Caco-2 (cell line): ENCODE results near the gene ARHGAP15. TPM values are rescaled to one million over a fixed set of nuclear protein-coding genes. Genes with fewer than 3 reads are reported as not detected.

Experiments
- BruUV-seq: library from RNA; stranded (reverse); fragments of 400-500 nt; replicated peaks from 2 replicates; lab custom pipeline; 2021; lab: Mats Ljungman, UMichigan
- CTCF ChIA-PET: fragments of 300-600 bp; sonication (Branson Sonifier 250); formaldehyde crosslinking; loops from one replicate; lab custom pipeline; 2022; ENCODE audit warnings: antibody characterized with exemption; lab: Charles Lee
- POLR2A ChIA-PET: fragments of 300-600 bp; sonication (Branson Sonifier 250); formaldehyde crosslinking; loops from one replicate; lab custom pipeline; 2022; ENCODE audit warnings: antibody characterized with exemption; lab: Charles Lee
- DNase-seq, 2 experiments: peaks; one replicate each; pipeline versions ENCODE4 v3.0.0 to v3.0.0-alpha.2; 2020 to 2022
- H3K27me3 ChIP-seq: replicated peaks from 2 replicates; pipeline ENCODE4 v1.6.0; 2011; ENCODE audit warnings: low read length; ENCODE audit not compliant: control insufficient read depth, insufficient read depth
- H3K36me3 ChIP-seq: 2 replicates; pipeline ENCODE4 v1.5.1; 2011; ENCODE audit warnings: low read length; ENCODE audit not compliant: control insufficient read depth, insufficient read depth
- H3K4me1 ChIP-seq: fragments of 250-450 bp; sonication (Bioruptor Pico); 2 replicates; pipeline ENCODE4 v1.5.1; 2020; ENCODE audit warnings: mild to moderate bottlenecking
- H3K4me3 ChIP-seq: 2 replicates; pipeline ENCODE4 v1.5.1; 2011; ENCODE audit warnings: low read depth, mild to moderate bottlenecking, control low read depth, low read length
- H3K9me3 ChIP-seq: fragments of 250-450 bp; sonication (Bioruptor Pico); 2 replicates; pipeline ENCODE4 v1.5.1; 2020; ENCODE audit warnings: mild to moderate bottlenecking, moderate library complexity
- H3K27ac Mint-ChIP-seq: one replicate; pipeline ENCODE4 v1.8.0; 2022; ENCODE audit warnings: mixed read lengths; ENCODE audit not compliant: unreplicated experiment
- H3K27me3 Mint-ChIP-seq: one replicate; pipeline ENCODE4 v1.8.0; 2022; ENCODE audit warnings: mixed read lengths; ENCODE audit not compliant: insufficient read depth, unreplicated experiment
- H3K36me3 Mint-ChIP-seq: one replicate; pipeline ENCODE4 v1.8.0; 2022; ENCODE audit warnings: mild to moderate bottlenecking, mixed read lengths; ENCODE audit not compliant: insufficient read depth, unreplicated experiment
- H3K4me1 Mint-ChIP-seq: one replicate; pipeline ENCODE4 v1.8.0; 2022; ENCODE audit warnings: low read depth, mixed read lengths; ENCODE audit not compliant: unreplicated experiment
- H3K4me3 Mint-ChIP-seq: one replicate; pipeline ENCODE4 v1.8.0; 2022; ENCODE audit warnings: mild to moderate bottlenecking, moderate library complexity, mixed read lengths; ENCODE audit not compliant: unreplicated experiment
- H3K9me3 Mint-ChIP-seq: one replicate; pipeline ENCODE4 v1.8.0; 2022; ENCODE audit warnings: mixed read lengths; ENCODE audit not compliant: unreplicated experiment
- CTCF ChIP-seq, 2 experiments: fragments of 200-600 bp in 1 of 2; IDR thresholded peaks; 1 replicate in 1 of 2; 2 replicates in 1 of 2; pipeline versions ENCODE4 v1.5.1 to v1.8.0; 2011 to 2022; ENCODE audit warnings: antibody characterized with exemption in 1 of 2, control low read depth in 1 of 2, inconsistent platforms in 1 of 2, low read depth in 1 of 2, low read length in 1 of 2, mild to moderate bottlenecking in 1 of 2, moderate library complexity in 1 of 2; ENCODE audit not compliant: insufficient read depth in 1 of 2, severe bottlenecking in 1 of 2, unreplicated experiment in 1 of 2
- intact Hi-C: fragments of 100-400 bp; cut with micrococcal nuclease; formaldehyde crosslinking; loops from one replicate; pipeline ENCODE4 v1.10.0; 2022; ENCODE audit not compliant: unreplicated experiment
- total RNA-seq: library from RNA; stranded (reverse); gene quantifications from 2 replicates; pipeline ENCODE4 v1.2.3, GENCODE V29; 2022

ARHGAP15 gene
- total RNA-seq, 1 experiment from 2014 or later = not detected

GRCh38 chr2:143455317-143455716 is 326.1 kb downstream of the ARHGAP15 start:
- CTCF ChIA-PET = no interaction called here
- no peak overlapping the region for H3K4me3 Mint-ChIP-seq
- no peak for TF ChIP-seq CTCF (IDR thresholded peaks at IDR 0.05; ENCODE audit: insufficient read depth in 1 of 2, low read depth in 1 of 2, low read length in 1 of 2, severe bottlenecking in 1 of 2, unreplicated experiment in 1 of 2)

DNA sequence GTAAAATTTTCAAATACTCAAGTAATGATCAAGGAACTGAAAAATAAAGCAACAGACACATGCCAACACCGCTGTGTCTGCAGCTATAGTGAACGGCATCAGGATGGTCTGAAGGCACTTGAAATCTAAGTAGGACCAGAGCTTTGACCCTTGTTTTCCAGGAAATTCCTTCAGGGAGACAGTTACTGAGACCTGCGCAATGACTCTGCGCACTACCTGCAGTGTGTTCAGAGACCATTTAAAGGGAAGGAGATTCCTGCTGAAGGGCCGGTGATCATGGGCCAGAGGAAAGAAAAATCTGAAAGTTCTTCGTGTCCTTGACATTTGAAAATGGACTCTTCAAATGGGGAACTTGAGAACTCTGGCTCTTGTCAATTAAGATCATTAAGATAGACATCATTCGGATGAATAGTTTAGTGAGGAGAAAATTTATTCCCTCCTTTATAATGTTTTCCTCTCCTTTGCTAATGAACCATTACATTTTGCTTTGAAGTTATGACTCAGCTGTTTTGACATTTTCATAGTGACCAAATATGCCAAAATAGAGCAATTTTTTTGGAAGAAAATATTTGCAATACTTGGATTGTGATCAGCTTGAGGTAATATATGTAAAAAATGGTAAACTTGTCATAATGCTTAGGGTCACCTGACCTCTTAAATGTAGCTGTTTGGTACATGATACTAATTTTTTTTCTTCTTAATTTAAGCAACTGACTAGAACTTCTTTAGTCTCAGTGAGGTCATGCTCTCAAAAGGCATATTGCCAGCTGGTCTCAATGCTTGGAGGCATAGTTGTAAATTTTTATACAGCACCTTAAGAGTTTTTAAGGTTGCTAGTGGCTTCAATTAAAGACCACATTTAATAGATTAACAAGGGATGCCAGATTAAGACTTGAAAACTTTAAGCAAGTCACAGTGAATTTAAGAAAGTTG is 329.3 kb downstream of the ARHGAP15 start:
- intact Hi-C loops = no loop called here
- DNase-seq = no peak
- no peak overlapping the region for H3K4me3 ChIP-seq
- no peaks in the 10 kb centered on the region for H3K4me1 ChIP-seq
- no TSS peak for BruUV-seq
- H3K27me3 ChIP-seq = no peaks in the 10 kb centered on the region
- CTCF ChIA-PET = no interaction called here
- H3K36me3 ChIP-seq = no peaks in the 10 kb centered on the region
- H3K9me3 ChIP-seq = no peaks in the 10 kb centered on the region
- Mint-ChIP-seq H3K27ac (no peak overlapping the region), H3K9me3 (no peaks in the 10 kb centered on the region), H3K4me1 (no peaks in the 10 kb centered on the region), H3K27me3 (peaks cover 3% of the 10 kb centered on the region), H3K36me3 (no peaks in the 10 kb centered on the region), H3K4me3 (no peak overlapping the region)
- POLR2A ChIA-PET = no interaction called here
- TF ChIP-seq CTCF (IDR thresholded peaks at IDR 0.05; ENCODE audit: insufficient read depth in 1 of 2, low read depth in 1 of 2, low read length in 1 of 2, severe bottlenecking in 1 of 2, unreplicated experiment in 1 of 2) = no peak

More at GRCh38 chr2:143455317-143455716, 326.1 kb downstream of the ARHGAP15 start:
- POLR2A ChIA-PET = no interaction called here
- Mint-ChIP-seq H3K4me1 (no peaks in the 10 kb centered on the region), H3K27ac (no peak overlapping the region), H3K36me3 (no peaks in the 10 kb centered on the region), H3K9me3 (no peaks in the 10 kb centered on the region), H3K27me3 (no peaks in the 10 kb centered on the region)
- Histone ChIP-seq H3K4me1 (no peaks in the 10 kb centered on the region), H3K36me3 (no peaks in the 10 kb centered on the region), H3K27me3 (no peaks in the 10 kb centered on the region), H3K4me3 (no peak overlapping the region), H3K9me3 (no peaks in the 10 kb centered on the region)
- no peak for DNase-seq
- intact Hi-C loops = no loop called here
- no TSS peak for BruUV-seq

DNA sequence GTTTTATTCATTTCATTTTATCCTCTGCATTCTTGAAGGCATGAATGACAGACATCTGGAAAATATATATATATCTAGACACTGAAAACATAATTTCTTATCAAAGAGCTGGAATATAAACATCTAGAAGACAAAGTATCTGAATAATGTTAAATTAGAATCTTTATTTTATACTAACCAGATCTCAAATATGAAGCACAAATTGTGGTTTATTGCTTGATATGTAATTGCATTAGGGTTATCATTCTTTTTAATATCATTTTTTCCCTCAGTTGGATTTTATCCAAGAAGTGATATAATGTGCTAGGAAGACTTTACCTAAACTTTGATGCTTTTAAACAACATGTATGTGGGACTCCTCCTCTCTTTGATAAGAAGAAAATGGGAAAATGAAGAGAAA is 331.2 kb downstream of the ARHGAP15 start:
- Mint-ChIP-seq H3K27ac (no peak overlapping the region), H3K36me3 (no peaks in the 10 kb centered on the region), H3K4me3 (no peak overlapping the region), H3K27me3 (peaks cover 3% of the 10 kb centered on the region), H3K4me1 (no peaks in the 10 kb centered on the region), H3K9me3 (no peaks in the 10 kb centered on the region)
- TF ChIP-seq CTCF (IDR thresholded peaks at IDR 0.05; ENCODE audit: insufficient read depth in 1 of 2, low read depth in 1 of 2, low read length in 1 of 2, severe bottlenecking in 1 of 2, unreplicated experiment in 1 of 2) = no peak
- Histone ChIP-seq H3K4me3 (no peak overlapping the region), H3K36me3 (no peaks in the 10 kb centered on the region), H3K9me3 (no peaks in the 10 kb centered on the region), H3K27me3 (no peaks in the 10 kb centered on the region), H3K4me1 (no peaks in the 10 kb centered on the region)
- intact Hi-C loops = no loop called here
- ChIA-PET POLR2A (no interaction called here), CTCF (no interaction called here)
- no TSS peak for BruUV-seq
- no peak for DNase-seq
